HCT116 (cell line): Measurements from ENCODE around the gene CHAF1A. TPM values are rescaled to one million over a fixed set of nuclear protein-coding genes. Genes with fewer than 3 reads are reported as not detected.

Experiments used
- ATAC-seq: fragments of 200-7000 bp; cut with Tn5 transposase; 2 replicates; pipeline ENCODE4 v1.9.1; 2020; ENCODE audit warnings: mild to moderate bottlenecking, moderate library complexity
- BruUV-seq: library from RNA; stranded (reverse); fragments of 400-500 nt; replicated peaks from 2 replicates; lab custom pipeline; 2021; lab: Mats Ljungman, UMichigan
- CTCF ChIA-PET: fragments of 300-600 bp; sonication (Branson Sonifier 250); formaldehyde crosslinking; loops from one replicate; lab custom pipeline; 2021; ENCODE audit warnings: antibody characterized with exemption; lab: Charles Lee
- POLR2A ChIA-PET: fragments of 300-600, 350-600 bp; sonication (Branson Sonifier 250); formaldehyde crosslinking; loops from one replicate; lab custom pipeline; 2021; ENCODE audit warnings: antibody characterized with exemption; lab: Charles Lee
- RAD21 ChIA-PET, 2 experiments: fragments of 300-600 bp; sonication (Branson Sonifier 250); formaldehyde crosslinking; loops; one replicate each; lab custom pipeline; 2023; ENCODE audit warnings: low total read pairs in 2 of 2; ENCODE audit not compliant: uncharacterized antibody in 2 of 2, unreplicated experiment in 2 of 2, low non-redundant PET in 1 of 2; lab: Charles Lee
- DNase-seq: peaks from one replicate; pipeline ENCODE4 v3.0.0-alpha.2; 2010; ENCODE audit warnings: low read depth, low spot score
- H2AFZ ChIP-seq: fragments of 200-600 bp; shearing (Covaris generic), sonication (generic); 2 replicates; pipeline ENCODE4 v1.6.1; 2017; ENCODE audit warnings: low read depth, mixed run types, mixed read lengths, antibody characterized with exemption, low read length; ENCODE audit not compliant: poor library complexity, severe bottlenecking
- H3K27ac ChIP-seq: 2 replicates; pipeline ENCODE4 v1.5.1; 2012; ENCODE audit warnings: low read depth, low read length
- H3K27me3 ChIP-seq: fragments of 200-600 bp; sonication (generic); 2 replicates; pipeline ENCODE4 v1.6.1; 2016; ENCODE audit warnings: mixed run types, low read length, mixed read lengths; ENCODE audit not compliant: insufficient read depth
- H3K36me3 ChIP-seq, 2 experiments: fragments of 200-500 bp in 1 of 2; fragments of 200-600 bp in 1 of 2; sonication (Bioruptor generic) in 1 of 2; sonication (generic) in 1 of 2; 2 replicates each; pipeline versions ENCODE4 v1.5.1 to v1.6.1; 2014 to 2016; ENCODE audit warnings: low read length in 2 of 2, inconsistent platforms in 1 of 2, mixed read lengths in 1 of 2, mixed run types in 1 of 2; ENCODE audit not compliant: insufficient read depth in 2 of 2, control insufficient read depth in 1 of 2
- H3K4me1 ChIP-seq, 2 experiments: fragments of 200-600 bp in 1 of 2; sonication (generic) in 1 of 2; 2 replicates each; pipeline versions ENCODE4 v1.5.1 to v1.6.1; 2012 to 2017; ENCODE audit warnings: low read length in 2 of 2, inconsistent platforms in 1 of 2, mild to moderate bottlenecking in 1 of 2, mixed read lengths in 1 of 2, mixed run types in 1 of 2, moderate library complexity in 1 of 2; ENCODE audit not compliant: insufficient read depth in 2 of 2, control insufficient read depth in 1 of 2
- H3K4me2 ChIP-seq: fragments of 200-600 bp; sonication (generic); 2 replicates; pipeline ENCODE4 v1.6.1; 2017; ENCODE audit warnings: mixed run types, low read length, mixed read lengths
- H3K4me3 ChIP-seq, 2 experiments: fragments of 200-600 bp in 1 of 2; sonication (generic) in 1 of 2; replicated peaks in 1 of 2; 2 replicates each; pipeline ENCODE4 v1.5.1; 2011 to 2016; ENCODE audit warnings: low read length in 2 of 2, control low read depth in 1 of 2, low read depth in 1 of 2, mild to moderate bottlenecking in 1 of 2, mixed read lengths in 1 of 2, mixed run types in 1 of 2
- H3K79me2 ChIP-seq: fragments of 200-600 bp; sonication (generic); 2 replicates; pipeline ENCODE4 v1.6.1; 2017; ENCODE audit warnings: mild to moderate bottlenecking, mixed run types, low read length, moderate library complexity, mixed read lengths; ENCODE audit not compliant: insufficient read depth
- H3K9ac ChIP-seq: fragments of 200-600 bp; sonication (generic); 2 replicates; pipeline ENCODE4 v1.6.1; 2016; ENCODE audit warnings: low read length, mixed read lengths
- H3K9me2 ChIP-seq: fragments of 200-600 bp; sonication (generic), shearing (Covaris generic); 2 replicates; pipeline ENCODE4 v1.6.1; 2017; ENCODE audit warnings: mixed run types, mild to moderate bottlenecking, moderate library complexity; ENCODE audit not compliant: insufficient read depth
- H3K9me3 ChIP-seq, 2 experiments: fragments of 200-500 bp in 1 of 2; fragments of 200-600 bp in 1 of 2; sonication (Bioruptor generic) in 1 of 2; sonication (generic) in 1 of 2; 2 replicates each; pipeline ENCODE4 v1.6.1; 2014 to 2017; ENCODE audit warnings: low read length in 2 of 2, mixed read lengths in 2 of 2, inconsistent platforms in 1 of 2, low read depth in 1 of 2, mild to moderate bottlenecking in 1 of 2, mixed run types in 1 of 2, moderate library complexity in 1 of 2; ENCODE audit not compliant: control insufficient read depth in 1 of 2, insufficient read depth in 1 of 2
- H4K20me1 ChIP-seq: fragments of 200-600 bp; sonication (generic), shearing (Covaris generic); 2 replicates; pipeline ENCODE4 v1.6.1; 2017; ENCODE audit warnings: mixed run types, mild to moderate bottlenecking, moderate library complexity; ENCODE audit not compliant: insufficient read depth
- EZH2 ChIP-seq: fragments of 200-600 bp; sonication (generic); IDR thresholded peaks from 2 replicates; pipeline ENCODE4 v1.6.1; 2017; ENCODE audit warnings: antibody characterized with exemption, mixed run types
- EZH2phosphoT487 ChIP-seq: fragments of 200-600 bp; IDR thresholded peaks from 2 replicates; pipeline ENCODE4 v1.6.1; 2018; ENCODE audit warnings: antibody characterized with exemption, borderline replicate concordance
- FOSL1 ChIP-seq: IDR thresholded peaks from 2 replicates; pipeline ENCODE4 v1.6.1; 2012; ENCODE audit warnings: low read depth
- MAX ChIP-seq: IDR thresholded peaks from 2 replicates; pipeline ENCODE4 v1.6.1; 2012
- POLR2A ChIP-seq: IDR thresholded peaks from 2 replicates; pipeline ENCODE4 v1.7.0; 2011; ENCODE audit warnings: borderline replicate concordance; ENCODE audit not compliant: insufficient read depth, insufficient read length; ENCODE audit errors: extremely low read depth
- RAD21 ChIP-seq: IDR thresholded peaks from 2 replicates; pipeline ENCODE4 v1.6.1; 2012; ENCODE audit warnings: low read depth, mild to moderate bottlenecking
- SP1 ChIP-seq: IDR thresholded peaks from 2 replicates; pipeline ENCODE4 v1.6.1; 2012; ENCODE audit warnings: low read depth
- ZBTB33 ChIP-seq: IDR thresholded peaks from 2 replicates; pipeline ENCODE4 v1.6.1; 2011; ENCODE audit warnings: mild to moderate bottlenecking, low read length, moderate library complexity; ENCODE audit not compliant: insufficient replicate concordance; ENCODE audit errors: extremely low read depth
- ZFX ChIP-seq: fragments of 450-650 bp; IDR thresholded peaks from 2 replicates; pipeline ENCODE4 v1.6.1; 2017
- ZNF274 ChIP-seq: fragments of 200-500 bp; sonication (Bioruptor generic); IDR thresholded peaks from 2 replicates; pipeline ENCODE4 v1.6.1; 2014; ENCODE audit warnings: mild to moderate bottlenecking, low read depth, low read length, inconsistent platforms
- intact Hi-C: fragments of 100-400 bp; cut with micrococcal nuclease; formaldehyde crosslinking; loops from 2 replicates; pipeline ENCODE4 v1.10.0; 2022
- total RNA-seq: library from RNA; stranded (reverse); gene quantifications from one replicate; pipeline ENCODE4 v1.2.1, GENCODE V29; 2021; ENCODE audit not compliant: unreplicated experiment

Gene CHAF1A
- total RNA-seq, 1 experiment from 2014 or later, result 69.9 TPM

DNA sequence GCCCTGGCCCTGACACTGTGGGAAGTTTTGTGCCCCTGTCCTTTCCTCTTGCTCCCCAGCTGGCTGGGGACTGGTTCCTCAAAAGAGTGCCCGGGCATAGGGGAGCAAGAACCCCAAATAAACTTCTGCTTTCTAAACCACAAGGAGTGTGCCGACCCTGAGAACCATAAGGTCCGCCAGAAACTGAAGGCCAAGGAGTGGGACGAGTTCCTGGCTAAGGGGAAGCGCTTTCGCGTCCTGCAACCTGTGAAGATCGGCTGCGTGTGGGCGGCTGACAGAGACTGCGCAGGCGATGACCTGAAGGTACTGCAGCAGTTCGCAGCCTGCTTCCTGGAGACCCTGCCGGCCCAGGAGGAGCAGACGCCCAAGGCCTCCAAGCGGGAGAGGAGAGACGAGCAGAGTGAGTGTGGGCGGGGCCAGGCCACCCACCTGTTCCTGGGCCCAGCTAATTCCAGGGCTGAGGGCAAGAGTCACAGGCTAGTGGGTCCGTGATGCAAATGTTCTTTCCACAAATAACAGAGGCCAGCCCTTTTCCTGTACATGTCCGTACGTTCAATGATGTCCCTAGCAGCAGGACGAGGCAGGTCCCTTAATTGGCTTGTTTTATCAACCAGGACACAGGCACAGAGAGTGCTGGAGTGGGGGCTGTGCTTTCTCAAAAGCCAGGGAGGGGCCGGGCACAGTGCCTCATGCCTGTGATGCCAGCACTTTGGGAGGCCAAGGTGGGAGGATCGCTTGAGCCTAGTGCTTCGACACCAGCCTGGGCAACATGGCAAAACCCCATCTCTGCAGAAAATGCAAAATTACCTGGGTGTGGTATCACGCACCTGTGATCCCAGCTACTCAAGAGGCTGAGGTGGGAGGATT is 29.6 kb downstream of the CHAF1A start (continued):
- TF ChIP-seq EZH2 (no peak), ZBTB33 (no peak), RAD21 (no peak), FOSL1 (no peak), POLR2A (no peak), ZFX (no peak), ZNF274 (no peak)

DNA sequence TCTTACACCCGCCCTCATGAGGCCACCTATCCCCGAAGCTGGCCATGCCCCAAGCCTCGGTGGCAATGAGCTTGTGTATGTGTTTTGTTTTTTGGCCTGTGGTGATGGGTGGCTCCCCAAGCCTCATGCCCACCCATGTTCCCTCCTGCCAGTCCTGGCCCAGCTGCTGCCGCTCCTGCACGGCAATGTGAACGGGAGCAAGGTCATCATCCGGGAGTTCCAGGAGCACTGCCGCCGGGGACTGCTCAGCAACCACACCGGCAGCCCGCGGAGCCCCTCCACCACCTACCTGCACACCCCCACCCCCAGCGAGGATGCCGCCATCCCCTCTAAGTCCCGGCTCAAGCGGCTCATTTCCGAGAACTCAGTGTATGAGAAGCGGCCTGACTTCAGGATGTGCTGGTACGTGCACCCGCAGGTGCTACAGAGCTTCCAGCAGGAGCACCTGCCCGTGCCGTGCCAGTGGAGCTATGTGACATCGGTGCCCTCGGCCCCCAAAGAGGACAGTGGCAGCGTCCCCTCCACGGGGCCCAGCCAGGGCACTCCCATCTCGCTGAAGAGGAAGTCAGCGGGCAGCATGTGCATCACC is 30.6 kb downstream of the CHAF1A start:
- H3K9me2 ChIP-seq, result no peaks in the 10 kb centered on the region
- peaks cover 21% of the 10 kb centered on the region for H3K79me2 ChIP-seq
- no peak overlapping the region for H3K27ac ChIP-seq
- H3K4me1 ChIP-seq, result no peaks in the 10 kb centered on the region
- intact Hi-C loops, result no loop called here
- no peak for DNase-seq
- H3K27me3 ChIP-seq, result no peaks in the 10 kb centered on the region
- no peak overlapping the region for H2AFZ ChIP-seq
- no peaks in the 10 kb centered on the region for H4K20me1 ChIP-seq
- no peak overlapping the region for H3K4me2 ChIP-seq
- H3K36me3 ChIP-seq, result peaks cover 45 to 68% of the 10 kb centered on the region in 2 experiments; a peak in 3 of 4 replicates
- ChIA-PET POLR2A (no interaction called here), RAD21 (no interaction called here), CTCF (no interaction called here)
- no peak for TF ChIP-seq RAD21
- no peak for TF ChIP-seq FOSL1
- TF ChIP-seq SP1, result no peak
- TF ChIP-seq MAX, result no peak
- no peak for TF ChIP-seq EZH2phosphoT487
- ATAC-seq, result no peak
- BruUV-seq, result no TSS peak
- no peaks in the 10 kb centered on the region for H3K9me3 ChIP-seq
- no peak overlapping the region for H3K4me3 ChIP-seq
- H3K9ac ChIP-seq, result no peak overlapping the region
